SU-DHL-6 (cell line): ENCODE results near the gene VAC14.

Experiments
- CTCF ChIP-seq: fragments of 200-600 bp; sonication (generic); IDR thresholded peaks from one replicate; pipeline ENCODE4 v1.5.1; 2017; ENCODE audit warnings: antibody characterized with exemption, mild to moderate bottlenecking, low read length, moderate library complexity; ENCODE audit not compliant: insufficient read depth, poor library complexity, severe bottlenecking
- EZH2phosphoT487 ChIP-seq: fragments of 200-600 bp; sonication (generic), shearing (Covaris generic); conservative IDR thresholded peaks from 2 replicates; pipeline ENCODE4 v1.6.1; 2018; ENCODE audit warnings: mild to moderate bottlenecking, antibody characterized with exemption, low read length, moderate library complexity, mixed read lengths

GRCh38 chr16:70729292-70729691 lies 71.7 kb downstream of the VAC14 start:
- TF ChIP-seq CTCF (no peak), EZH2phosphoT487 (no peak)
